H1 (cell line): Measurements from ENCODE around the gene MYOCD. TPM values are rescaled to one million over a fixed set of nuclear protein-coding genes. Genes with fewer than 3 reads are reported as not detected.

Source experiments
- CTCF ChIA-PET: fragments of 300-600 bp; sonication (Branson Sonifier 250); formaldehyde crosslinking; loops from one replicate; lab custom pipeline; 2021; ENCODE audit not compliant: partially characterized antibody; lab: Charles Lee
- POLR2A ChIA-PET: fragments of 300-600 bp; sonication (Branson Sonifier 250); formaldehyde crosslinking; loops from one replicate; lab custom pipeline; 2021; ENCODE audit warnings: inconsistent platforms; ENCODE audit not compliant: partially characterized antibody; lab: Charles Lee
- DNase-seq, 2 experiments: peaks; one replicate each; pipeline versions ENCODE4 v3.0.0 to v3.0.0-alpha.2; 2010 to 2022; ENCODE audit warnings: low spot score in 2 of 2, low read depth in 1 of 2, mixed read lengths in 1 of 2
- FAIRE-seq: peaks from 2 replicates; lab custom pipeline; 2011; peaks lifted over from hg19 to GRCh38; lab: Jason Lieb, UNC
- H2AFZ ChIP-seq: 2 replicates; pipeline ENCODE4 v1.8.1; 2012; ENCODE audit warnings: low read length, inconsistent platforms
- H2AK5ac ChIP-seq: 2 replicates; pipeline ENCODE4 v1.6.1; 2013; ENCODE audit warnings: low read depth, low read length
- H2BK120ac ChIP-seq: replicated peaks from 2 replicates; pipeline ENCODE3; 2013; ENCODE audit warnings: low read depth, low read length, inconsistent platforms
- H2BK12ac ChIP-seq: 2 replicates; pipeline ENCODE4 v1.6.1; 2013; ENCODE audit warnings: low read depth, low read length
- H2BK15ac ChIP-seq: 2 replicates; pipeline ENCODE4 v1.6.1; 2013; ENCODE audit warnings: low read length
- H2BK20ac ChIP-seq: 2 replicates; pipeline ENCODE4 v1.6.1; 2013; ENCODE audit warnings: low read length
- H2BK5ac ChIP-seq: 2 replicates; pipeline ENCODE4 v1.6.1; 2013; ENCODE audit warnings: low read depth, low read length
- H3K14ac ChIP-seq: 2 replicates; pipeline ENCODE4 v1.6.1; 2013; ENCODE audit warnings: inconsistent platforms; ENCODE audit not compliant: insufficient read length
- H3K18ac ChIP-seq: 2 replicates; pipeline ENCODE4 v1.6.1; 2013; ENCODE audit warnings: low read length; ENCODE audit errors: extremely low read depth
- H3K23ac ChIP-seq: 2 replicates; pipeline ENCODE4 v1.6.1; 2013; ENCODE audit warnings: inconsistent platforms; ENCODE audit not compliant: insufficient read length
- H3K23me2 ChIP-seq: 2 replicates; pipeline ENCODE4 v1.6.1; 2013; ENCODE audit warnings: low read depth, low read length
- H3K27ac ChIP-seq: 2 replicates; pipeline ENCODE4 v1.6.1; 2011; ENCODE audit warnings: low read depth, low read length, inconsistent platforms
- H3K27me3 ChIP-seq, 4 experiments: replicated peaks in 1 of 4; 1 replicate in 1 of 4; 2 replicates in 3 of 4; pipeline versions ENCODE4 v1.6.1 to v1.8.1; 2011 to 2013; ENCODE audit warnings: low read length in 3 of 4, mild to moderate bottlenecking in 3 of 4, inconsistent platforms in 2 of 4, mixed read lengths in 2 of 4, moderate library complexity in 1 of 4; ENCODE audit not compliant: control insufficient read depth in 3 of 4, insufficient read depth in 3 of 4; ENCODE audit errors: extremely low read depth in 1 of 4
- H3K36me3 ChIP-seq, 4 experiments: 2 replicates each; pipeline versions ENCODE4 v1.6.1 to v1.8.1; 2011 to 2013; ENCODE audit warnings: mild to moderate bottlenecking in 4 of 4, low read length in 3 of 4, moderate library complexity in 2 of 4, control low read depth in 1 of 4, inconsistent platforms in 1 of 4; ENCODE audit not compliant: insufficient read depth in 4 of 4, control insufficient read depth in 2 of 4
- H3K4ac ChIP-seq: replicated peaks from 2 replicates; pipeline ENCODE3; 2013; ENCODE audit warnings: low read length, low read depth, mixed read lengths, inconsistent platforms; ENCODE audit not compliant: insufficient read length
- H3K4me1 ChIP-seq, 4 experiments: replicated peaks in 1 of 4; 1 replicate in 1 of 4; 2 replicates in 3 of 4; pipeline versions ENCODE4 v1.6.1 to v1.8.1; 2011 to 2013; ENCODE audit warnings: low read length in 3 of 4, inconsistent platforms in 2 of 4, mixed read lengths in 1 of 4; ENCODE audit not compliant: insufficient read depth in 4 of 4, control insufficient read depth in 3 of 4
- H3K4me2 ChIP-seq, 2 experiments: 2 replicates each; pipeline versions ENCODE4 v1.6.1 to v1.8.1; 2011 to 2013; ENCODE audit warnings: low read depth in 2 of 2, low read length in 2 of 2, control low read depth in 1 of 2, inconsistent platforms in 1 of 2, mild to moderate bottlenecking in 1 of 2; ENCODE audit not compliant: insufficient read depth in 1 of 2
- H3K4me3 ChIP-seq, 4 experiments: fragments of 200-600, 300-600 bp in 1 of 4; sonication (generic), shearing (Covaris generic), sonication (Bioruptor Twin) in 1 of 4; 2 replicates each; pipeline versions ENCODE4 v1.5.1 to v1.8.1; 2011 to 2016; ENCODE audit warnings: low read length in 4 of 4, low read depth in 3 of 4, control low read depth in 2 of 4, inconsistent platforms in 2 of 4, mild to moderate bottlenecking in 2 of 4, mixed read lengths in 1 of 4, moderate library complexity in 1 of 4; ENCODE audit not compliant: insufficient read depth in 2 of 4; ENCODE audit errors: extremely low read depth in 1 of 4
- H3K56ac ChIP-seq: replicated peaks from 2 replicates; pipeline ENCODE3; 2013; ENCODE audit warnings: low read depth, mild to moderate bottlenecking, mixed read lengths, low read length, inconsistent platforms; ENCODE audit not compliant: insufficient read length
- H3K79me1 ChIP-seq: 2 replicates; pipeline ENCODE4 v1.6.1; 2013; ENCODE audit warnings: low read depth, low read length, control low read depth
- H3K79me2 ChIP-seq, 2 experiments: 2 replicates each; pipeline versions ENCODE4 v1.6.1 to v1.8.1; 2012 to 2013; ENCODE audit warnings: low read length in 2 of 2, mild to moderate bottlenecking in 2 of 2, inconsistent platforms in 1 of 2; ENCODE audit not compliant: insufficient read depth in 2 of 2, control insufficient read depth in 1 of 2
- H3K9ac ChIP-seq, 4 experiments: replicated peaks in 1 of 4; 1 replicate in 1 of 4; 2 replicates in 3 of 4; pipeline versions ENCODE4 v1.6.1 to v1.8.1; 2011 to 2013; ENCODE audit warnings: low read depth in 3 of 4, low read length in 3 of 4, control low read depth in 2 of 4, mild to moderate bottlenecking in 2 of 4, moderate library complexity in 2 of 4, inconsistent platforms in 1 of 4; ENCODE audit errors: extremely low read depth in 1 of 4
- H3K9me3 ChIP-seq, 2 experiments: 2 replicates each; pipeline versions ENCODE4 v1.6.1 to v1.8.1; 2012 to 2013; ENCODE audit warnings: mild to moderate bottlenecking in 2 of 2, moderate library complexity in 2 of 2, control low read depth in 1 of 2, inconsistent platforms in 1 of 2, low read depth in 1 of 2, low read length in 1 of 2, mixed read lengths in 1 of 2; ENCODE audit not compliant: insufficient read depth in 2 of 2
- H4K20me1 ChIP-seq, 2 experiments: replicated peaks in 1 of 2; 2 replicates each; pipeline versions ENCODE3 to v1.8.1; 2011 to 2013; ENCODE audit warnings: inconsistent platforms in 2 of 2, low read length in 2 of 2, mild to moderate bottlenecking in 1 of 2; ENCODE audit not compliant: insufficient read depth in 2 of 2, control insufficient read depth in 1 of 2
- H4K5ac ChIP-seq: 2 replicates; pipeline ENCODE4 v1.6.1; 2013; ENCODE audit warnings: low read length, low read depth, mixed read lengths, inconsistent platforms; ENCODE audit not compliant: insufficient read length
- H4K8ac ChIP-seq: 2 replicates; pipeline ENCODE4 v1.8.0; 2013; ENCODE audit warnings: mild to moderate bottlenecking, moderate library complexity, low read length, inconsistent platforms; ENCODE audit not compliant: insufficient read depth; ENCODE audit errors: extremely low read depth
- H4K91ac ChIP-seq: replicated peaks from 2 replicates; pipeline ENCODE3; 2013; ENCODE audit warnings: low read length, mixed read lengths, inconsistent platforms; ENCODE audit not compliant: insufficient read length
- WGBS, 2 experiments: shearing (Covaris generic) in 1 of 2; methylation state at CpG; one replicate each; pipeline versions ENCODE4 v1.1.6 to v1.1.7; 2013 to 2015; ENCODE audit warnings: low lambda C conversion rate in 2 of 2, mixed read lengths in 2 of 2, inconsistent platforms in 1 of 2, low coverage in 1 of 2, missing lambda C conversion rate in 1 of 2; ENCODE audit not compliant: insufficient replicate concordance in 2 of 2, insufficient coverage in 1 of 2, insufficient read length in 1 of 2; ENCODE audit errors: extremely low coverage in 1 of 2, missing lambda C conversion rate in 1 of 2; 5-methylcytosine and 5-hydroxymethylcytosine counted together
- polyA plus RNA-seq, 7 experiments: library from polyadenylated mRNA; depleted of rRNA in 3 of 7; stranded (reverse) in 5 of 7; unstranded in 2 of 7; fragments of >200 nt in 5 of 7; fragments of 200-250 nt in 2 of 7; gene quantifications; 1 replicate in 5 of 7; 2 replicates in 1 of 7; 4 replicates in 1 of 7; pipeline versions ENCODE4 v1.2.1 to v1.2.3, GENCODE V29; 2011 to 2013; ENCODE audit warnings: missing spikeins in 2 of 7, mixed read lengths in 2 of 7
- total RNA-seq: library from RNA; stranded (reverse); fragmentation: NEBNext Ultra II Directional; extraction: Animal tissue kit (Norgen Biotek cat#: 25700); gene quantifications from 2 replicates; pipeline ENCODE4 v1.2.1, GENCODE V29; 2021

MYOCD gene
- total and polyA plus RNA-seq, 2 of the 8 experiments (the other 6 are each of a cell fraction or from before 2014, with no cell fraction given) = 0.30 to 4.9 TPM

DNA sequence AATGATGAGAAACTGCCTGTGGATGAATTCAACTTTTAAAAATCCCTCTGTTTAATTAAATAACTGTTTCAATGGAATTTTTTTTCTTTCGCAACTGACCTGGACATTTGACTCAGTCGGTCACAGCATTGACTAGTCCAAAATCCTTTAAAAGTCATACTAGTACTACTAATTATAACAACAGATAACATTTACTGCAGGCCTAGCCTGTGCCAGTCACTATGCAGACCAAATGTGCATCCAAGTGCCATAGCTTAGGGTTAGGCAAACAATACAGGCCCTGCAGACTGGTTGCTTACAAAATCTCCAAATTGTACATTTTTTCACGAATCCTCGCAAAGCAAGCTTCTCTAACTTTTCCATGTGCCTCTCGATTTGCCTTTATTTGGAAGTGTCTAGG is 56.6 kb downstream of the MYOCD start:
- no peak overlapping the region for H2BK120ac ChIP-seq
- H3K18ac ChIP-seq = no peak overlapping the region
- WGBS, 2 experiments = 95% methylated on average over 5 of the region's 5 CpGs; no CpG with 5 or more reads in 1 of the 2 experiments
- H2BK12ac ChIP-seq = no peak overlapping the region
- no peak overlapping the region for H3K23ac ChIP-seq
- H3K4me3 ChIP-seq = no peak overlapping the region
- H3K56ac ChIP-seq = no peak overlapping the region
- DNase-seq (no peak), FAIRE-seq (no peak)
- no peak overlapping the region for H2BK15ac ChIP-seq
- H4K91ac ChIP-seq = no peak overlapping the region
- peaks cover 0 to 3% (median 0%) of the 10 kb centered on the region in 4 experiments; a peak in 2 of 7 replicates for H3K4me1 ChIP-seq
- H4K5ac ChIP-seq = no peak overlapping the region
- no peak overlapping the region for H3K27ac ChIP-seq
- H3K79me2 ChIP-seq = no peaks in the 10 kb centered on the region
- H3K27me3 ChIP-seq = no peaks in the 10 kb centered on the region
- H3K4me2 ChIP-seq = no peak overlapping the region
- no peak overlapping the region for H3K14ac ChIP-seq
- H2BK5ac ChIP-seq = no peak overlapping the region
- CTCF ChIA-PET = no interaction called here
- H3K23me2 ChIP-seq = no peaks in the 10 kb centered on the region
- H2AFZ ChIP-seq = no peak overlapping the region
- no peak overlapping the region for H2BK20ac ChIP-seq
- no peaks in the 10 kb centered on the region for H3K79me1 ChIP-seq
- no peak overlapping the region for H3K9ac ChIP-seq
- no peaks in the 10 kb centered on the region for H4K20me1 ChIP-seq
- no peak overlapping the region for H4K8ac ChIP-seq
- no peak overlapping the region for H3K4ac ChIP-seq
- H3K9me3 ChIP-seq = no peaks in the 10 kb centered on the region
- H2AK5ac ChIP-seq = no peak overlapping the region
- POLR2A ChIA-PET = no interaction called here
- H3K36me3 ChIP-seq = no peaks in the 10 kb centered on the region
